K562 (cell line): ENCODE measurements around the gene SNX14. TPM values are rescaled to one million over a fixed set of nuclear protein-coding genes. Genes with fewer than 3 reads are reported as not detected.

Experiments
- CC2D1A ChIP-seq: fragments of 450-650 bp; IDR thresholded peaks from 2 replicates; pipeline ENCODE4 v1.6.1; 2017; ENCODE audit warnings: mild to moderate bottlenecking
- DIDO1 ChIP-seq: fragments of 450-650 bp; IDR thresholded peaks from 2 replicates; pipeline ENCODE4 v1.6.1; 2016; ENCODE audit warnings: low read depth, missing biosample characterization, missing genetic modification characterization
- DNMT1 ChIP-seq: fragments of 450-650 bp; IDR thresholded peaks from 2 replicates; pipeline ENCODE4 v1.6.1; 2016; ENCODE audit warnings: antibody characterized with exemption, mild to moderate bottlenecking
- ELF2 ChIP-seq: fragments of 250-450 bp; sonication (Bioruptor Pico); IDR thresholded peaks from 2 replicates; pipeline ENCODE4 v1.5.0; 2021; ENCODE audit warnings: mild to moderate bottlenecking
- ETV6 ChIP-seq, 3 experiments: fragments of 150-350 bp in 1 of 3; sonication (generic) in 1 of 3; formaldehyde crosslinking in 1 of 3; IDR thresholded peaks; 2 replicates each; pipeline versions ENCODE4 v1.6.1 to v1.8.0; 2014 to 2022; ENCODE audit warnings: borderline replicate concordance in 2 of 3, low read depth in 2 of 3, antibody characterized with exemption in 1 of 3, low read length in 1 of 3, mild to moderate bottlenecking in 1 of 3, missing genetic modification reagents in 1 of 3
- FOXJ2 ChIP-seq: fragments of 200-800 bp; sonication (Bioruptor generic); IDR thresholded peaks from 2 replicates; pipeline ENCODE4 v1.6.1; 2016; ENCODE audit warnings: missing genetic modification characterization, missing compliant biosample characterization
- GTF2F1 ChIP-seq: IDR thresholded peaks from 2 replicates; pipeline ENCODE4 v1.6.1; 2011; ENCODE audit warnings: low read depth, low read length, improper control_type of control experiment
- JUND ChIP-seq, 2 experiments: IDR thresholded peaks; 2 replicates in 1 of 2; 3 replicates in 1 of 2; pipeline ENCODE4 v1.6.1; 2011; ENCODE audit warnings: borderline replicate concordance in 2 of 2, low read depth in 2 of 2, low read length in 2 of 2, improper control_type of control experiment in 1 of 2, missing biosample characterization in 1 of 2, missing genetic modification characterization in 1 of 2, missing genetic modification reagents in 1 of 2
- NONO ChIP-seq, 2 experiments: fragments of 200-400 bp in 1 of 2; fragments of 450-650 bp in 1 of 2; formaldehyde crosslinking in 1 of 2; IDR thresholded peaks; 2 replicates each; pipeline ENCODE4 v1.6.1; 2017; ENCODE audit warnings: low read depth in 2 of 2, mild to moderate bottlenecking in 2 of 2, moderate library complexity in 2 of 2, low read length in 1 of 2
- NUFIP1 ChIP-seq: fragments of 450-650 bp; IDR thresholded peaks from 2 replicates; pipeline ENCODE4 v1.6.1; 2018; ENCODE audit not compliant: partially characterized antibody
- RFX7 ChIP-seq: fragments of 250-450 bp; sonication (Bioruptor Pico); IDR thresholded peaks from 2 replicates; pipeline ENCODE4 v1.5.1; 2021; ENCODE audit warnings: mild to moderate bottlenecking
- TAF1 ChIP-seq: IDR thresholded peaks from 2 replicates; pipeline ENCODE4 v1.6.1; 2011; ENCODE audit warnings: mild to moderate bottlenecking, low read length, moderate library complexity; ENCODE audit not compliant: insufficient read depth, control insufficient read depth, severe bottlenecking; ENCODE audit errors: extremely low read depth
- TCF7 ChIP-seq: sonication (generic); IDR thresholded peaks from 2 replicates; pipeline ENCODE4 v1.6.1; 2016; ENCODE audit warnings: antibody characterized with exemption, borderline replicate concordance
- ZEB2 ChIP-seq: fragments of 450-650 bp; IDR thresholded peaks from 2 replicates; pipeline ENCODE4 v1.6.1; 2016
- ZNF175 ChIP-seq: fragments of 200-800 bp; sonication (Bioruptor generic); IDR thresholded peaks from 2 replicates; pipeline ENCODE4 v1.6.1; 2016; ENCODE audit warnings: low read depth, mild to moderate bottlenecking, missing genetic modification characterization, missing compliant biosample characterization
- ZNF318 ChIP-seq, 2 experiments: fragments of 450-650 bp; IDR thresholded peaks; 2 replicates each; pipeline ENCODE4 v1.6.1; 2016; ENCODE audit warnings: mild to moderate bottlenecking in 2 of 2, borderline replicate concordance in 1 of 2, low read depth in 1 of 2, moderate library complexity in 1 of 2
- polyA plus RNA-seq, 8 experiments: library from polyadenylated mRNA; depleted of rRNA in 4 of 8; stranded (reverse) in 5 of 8; unstranded in 3 of 8; fragments of >200 nt; fragmentation: Nextera tagmentation in 2 of 8; fragmentation: Illumina TruSeq in 1 of 8; extraction: Ambion mirVana in 2 of 8; extraction: Trizol in 1 of 8; gene quantifications; 2 replicates each; pipeline versions ENCODE4 v1.2.1 to v1.2.3, GENCODE V29; 2011 to 2014; ENCODE audit warnings: inconsistent platforms in 1 of 8, missing spikeins in 1 of 8
- total RNA-seq, 7 experiments: library from RNA; depleted of rRNA in 6 of 7; stranded (reverse); fragments of >200 nt in 6 of 7; fragmentation: Illumina TruSeq in 2 of 7; extraction: Trizol in 2 of 7; gene quantifications; 2 replicates each; pipeline versions ENCODE4 v1.2.1 to v1.2.3, GENCODE V29; 2011 to 2021; ENCODE audit warnings: low replicate concordance in 1 of 7
- TF ChIP-seq, protein P1 (sequence below): fragments of 450-650 bp; formaldehyde crosslinking; IDR thresholded peaks from 2 replicates; pipeline ENCODE4 v1.4.0; 2020; ENCODE audit warnings: mild to moderate bottlenecking, moderate library complexity

SNX14 gene
- total and polyA plus RNA-seq, 9 of the 15 experiments (the other 6 are each of a cell fraction or from before 2014, with no cell fraction given) = 46.5 to 140 (median 71.2) TPM

DNA sequence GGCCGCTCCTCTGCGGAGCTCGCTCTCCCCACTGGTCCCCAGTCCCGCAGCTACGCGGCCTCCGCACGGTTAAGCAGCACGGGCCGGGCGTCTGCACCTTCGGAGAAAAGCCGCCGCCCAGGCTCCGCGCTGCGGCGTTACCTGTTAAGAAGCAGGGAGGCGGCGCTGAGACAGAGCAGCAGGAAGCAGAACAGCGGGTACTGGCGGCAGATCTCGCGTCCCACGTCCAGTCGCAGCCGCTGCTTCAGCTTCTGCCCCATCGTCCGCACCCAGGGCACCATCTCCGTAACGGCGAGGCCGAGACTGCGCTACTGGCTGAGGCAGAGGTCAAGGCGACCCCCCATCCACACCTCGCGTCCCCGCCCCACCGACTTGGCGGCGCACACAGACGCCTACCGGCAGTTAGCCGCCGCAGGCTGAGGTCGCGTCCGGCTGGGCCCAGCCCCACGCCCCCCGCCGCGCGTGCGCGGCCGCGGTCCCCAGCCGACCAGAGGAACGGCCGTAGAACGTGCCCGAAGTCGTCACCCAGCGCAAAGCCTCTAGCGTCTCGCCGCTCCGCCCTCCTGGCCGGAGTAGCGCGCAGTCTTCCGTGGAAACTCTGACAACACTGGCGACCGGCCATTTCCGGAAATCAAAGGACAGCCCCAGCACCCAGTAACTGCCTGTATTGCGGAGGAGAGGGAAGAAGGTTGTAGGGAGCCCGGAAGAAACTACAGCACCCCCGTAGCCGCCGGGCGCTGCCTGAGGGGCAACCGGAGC is at the start of gene SNX14 (continued):
- TF ChIP-seq ZNF318 (IDR thresholded peaks at IDR 0.05; ENCODE audit: borderline replicate concordance in 1 of 2, low read depth in 1 of 2) (no peak), TCF7 (no peak), NONO (IDR thresholded peaks at IDR 0.05; ENCODE audit: low read depth in 2 of 2, low read length in 1 of 2) (peak in 1 of 2 experiments; percentile 81; a peak in 2 of 4 replicates), ZEB2 (no peak; the same call in 1 of the 2 replicates), JUND (IDR thresholded peaks at IDR 0.05; ENCODE audit: borderline replicate concordance, low read depth, low read length) (peak; percentile 82), JUND (tag; IDR thresholded peaks at IDR 0.05; ENCODE audit: borderline replicate concordance, low read depth, low read length) (peak; percentile 65; the same call in 1 of the 3 replicates), DIDO1 (tag) (no peak), CC2D1A (no peak), ELF2 (CRISPR knock-in tag) (peak; percentile 73; the same call in 1 of the 2 replicates), RFX7 (CRISPR knock-in tag) (no peak), ETV6 (IDR thresholded peaks at IDR 0.05; ENCODE audit: borderline replicate concordance in 1 of 2, low read depth in 2 of 2, low read length in 1 of 2) (peak in 1 of 2 experiments; percentile 4; a peak in 1 of 4 replicates), ETV6 (CRISPR knock-in tag; IDR thresholded peaks at IDR 0.05; ENCODE audit: borderline replicate concordance) (0 out of 2 replicates have a peak, but pooled peaks have one; percentile 70), ZNF175 (no peak; the same call in 1 of the 2 replicates), NUFIP1 (no peak), FOXJ2 (tag) (peak; percentile 46; the same call in 1 of the 2 replicates), TAF1 (peak; percentile 87), DNMT1 (no peak), GTF2F1 (0 out of 2 replicates have a peak, but pooled peaks have one; percentile 32)
- TF ChIP-seq, protein P1, sequence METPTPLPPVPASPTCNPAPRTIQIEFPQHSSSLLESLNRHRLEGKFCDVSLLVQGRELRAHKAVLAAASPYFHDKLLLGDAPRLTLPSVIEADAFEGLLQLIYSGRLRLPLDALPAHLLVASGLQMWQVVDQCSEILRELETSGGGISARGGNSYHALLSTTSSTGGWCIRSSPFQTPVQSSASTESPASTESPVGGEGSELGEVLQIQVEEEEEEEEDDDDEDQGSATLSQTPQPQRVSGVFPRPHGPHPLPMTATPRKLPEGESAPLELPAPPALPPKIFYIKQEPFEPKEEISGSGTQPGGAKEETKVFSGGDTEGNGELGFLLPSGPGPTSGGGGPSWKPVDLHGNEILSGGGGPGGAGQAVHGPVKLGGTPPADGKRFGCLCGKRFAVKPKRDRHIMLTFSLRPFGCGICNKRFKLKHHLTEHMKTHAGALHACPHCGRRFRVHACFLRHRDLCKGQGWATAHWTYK (CRISPR knock-in tag) = peak; percentile 81; the same call in 1 of the 2 replicates
